Left ventricle myocardium inferior (tissue), 1 donor: Measurements from ENCODE around the gene KCTD21. TPM values are rescaled to one million over a fixed set of nuclear protein-coding genes. Genes with fewer than 3 reads are reported as not detected.

ENCODE experiments used
- DNase-seq: peaks from one replicate; pipeline ENCODE4 v3.0.0-alpha.2; 2020
- H3K27ac ChIP-seq: fragments of 200-600 bp; replicated peaks from 2 replicates; pipeline ENCODE4 v1.8.0; 2021
- H3K27me3 ChIP-seq: fragments of 200-600 bp; 2 replicates; pipeline ENCODE4 v1.8.0; 2021; ENCODE audit warnings: low read depth
- H3K36me3 ChIP-seq: fragments of 200-600 bp; 2 replicates; pipeline ENCODE4 v1.8.0; 2021
- H3K4me1 ChIP-seq: fragments of 200-600 bp; 2 replicates; pipeline ENCODE4 v1.8.0; 2021
- H3K4me3 ChIP-seq: fragments of 200-600 bp; 2 replicates; pipeline ENCODE4 v1.8.0; 2021; ENCODE audit warnings: mild to moderate bottlenecking, moderate library complexity
- H3K9me3 ChIP-seq: fragments of 200-600 bp; replicated peaks from 2 replicates; pipeline ENCODE4 v1.8.0; 2021
- CTCF ChIP-seq: fragments of 200-600 bp; IDR thresholded peaks from 2 replicates; pipeline ENCODE4 v1.8.0; 2021; ENCODE audit warnings: antibody characterized with exemption, mild to moderate bottlenecking, borderline replicate concordance
- intact Hi-C: fragments of 100-400 bp; cut with micrococcal nuclease; formaldehyde crosslinking; loops from one replicate; pipeline ENCODE4 v1.11.0; 2022
- total RNA-seq: library from RNA; stranded (reverse); fragmentation: NEBNext Ultra II Directional; extraction: Animal tissue kit (Norgen Biotek cat#: 25700); gene quantifications from one replicate; pipeline ENCODE4 v1.2.1, GENCODE V29; 2021
- donor health status: DM: no; HTN: yes; CAD: no; lungs with severe emphysema.

The KCTD21 gene
- total RNA-seq, 1 donor from 2014 or later, result 8.6 TPM

DNA sequence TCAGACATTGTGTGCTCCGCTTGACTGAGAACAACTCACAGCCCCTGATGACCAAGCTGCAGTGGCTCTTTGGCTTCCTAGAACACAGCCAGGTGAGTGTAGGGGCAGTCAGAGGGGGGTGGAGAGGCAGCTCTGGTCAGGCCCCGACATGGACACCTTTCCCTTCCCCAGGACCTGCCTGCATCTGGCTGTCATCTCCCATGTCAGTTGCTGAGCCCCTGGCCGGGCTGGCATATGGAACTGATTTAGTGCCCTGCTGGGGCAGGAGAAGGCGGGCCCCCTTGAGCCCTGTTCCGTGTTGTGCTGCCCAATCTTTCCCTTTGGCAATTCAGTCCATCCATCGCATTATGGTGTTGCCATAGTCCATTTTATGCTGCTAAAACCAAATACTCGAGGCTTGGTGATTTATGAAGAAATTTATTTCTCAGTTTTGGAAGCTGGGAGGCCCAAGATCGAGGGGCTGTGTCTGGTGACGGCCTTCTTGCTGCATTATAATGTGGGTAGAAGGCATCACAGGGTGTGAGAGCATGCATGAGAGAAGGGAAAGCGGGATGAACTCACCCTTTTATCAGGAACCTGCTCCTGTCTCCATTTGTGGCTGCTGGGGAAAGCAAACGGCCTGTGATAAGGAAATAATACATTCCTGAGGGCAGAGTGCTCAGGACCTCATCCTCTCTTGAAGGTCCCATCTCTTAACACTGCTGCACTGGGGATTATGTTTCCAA lies 19.3 kb upstream of the KCTD21 start:
- Histone ChIP-seq H3K27ac (no peak overlapping the region), H3K9me3 (no peaks in the 10 kb centered on the region), H3K36me3 (peaks cover 33% of the 10 kb centered on the region), H3K4me1 (peaks cover 5% of the 10 kb centered on the region), H3K4me3 (no peak overlapping the region), H3K27me3 (no peaks in the 10 kb centered on the region)
- TF ChIP-seq CTCF, result no peak
- intact Hi-C loops, result no loop called here
- DNase-seq, result peak; percentile 2

GRCh38 chr11:78205691-78206090 lies 17.3 kb upstream of the KCTD21 start:
- peak; percentile 2 for DNase-seq

DNA sequence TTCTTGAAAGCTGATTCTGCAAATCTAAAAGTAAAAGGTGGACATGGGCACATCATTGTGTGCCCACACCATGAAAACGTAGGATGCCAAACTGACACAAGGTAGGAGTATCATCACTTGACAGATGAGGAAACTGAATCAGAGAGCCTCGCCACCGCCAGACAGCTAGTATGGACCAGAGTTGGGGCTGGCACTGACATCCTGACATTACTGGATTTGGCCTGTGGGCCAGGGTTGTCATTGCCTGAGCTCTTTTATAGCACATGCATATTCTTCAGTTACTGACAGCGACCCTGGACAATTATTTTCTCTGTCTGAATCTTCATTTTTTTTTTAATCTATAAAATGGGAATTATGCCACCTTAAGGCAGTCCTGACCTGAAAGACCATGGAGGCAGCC lies 16.8 kb upstream of the KCTD21 start:
- no peaks in the 10 kb centered on the region for H3K27me3 ChIP-seq
- no peak for TF ChIP-seq CTCF
- peaks cover 18% of the 10 kb centered on the region for H3K4me1 ChIP-seq
- DNase-seq, result peak; percentile 8
- H3K36me3 ChIP-seq, result peaks cover 38% of the 10 kb centered on the region
- H3K27ac ChIP-seq, result no peak overlapping the region
- intact Hi-C loops, result no loop called here
- H3K9me3 ChIP-seq, result no peaks in the 10 kb centered on the region
- H3K4me3 ChIP-seq, result no peak overlapping the region

More at GRCh38 chr11:78205691-78206090, 17.3 kb upstream of the KCTD21 start:
- H3K4me3 ChIP-seq, result no peak overlapping the region
- no peaks in the 10 kb centered on the region for H3K27me3 ChIP-seq
- peaks cover 37% of the 10 kb centered on the region for H3K36me3 ChIP-seq
- intact Hi-C loops, result no loop called here
- no peaks in the 10 kb centered on the region for H3K9me3 ChIP-seq
- no peak overlapping the region for H3K27ac ChIP-seq
- peaks cover 14% of the 10 kb centered on the region for H3K4me1 ChIP-seq
- TF ChIP-seq CTCF, result no peak

DNA sequence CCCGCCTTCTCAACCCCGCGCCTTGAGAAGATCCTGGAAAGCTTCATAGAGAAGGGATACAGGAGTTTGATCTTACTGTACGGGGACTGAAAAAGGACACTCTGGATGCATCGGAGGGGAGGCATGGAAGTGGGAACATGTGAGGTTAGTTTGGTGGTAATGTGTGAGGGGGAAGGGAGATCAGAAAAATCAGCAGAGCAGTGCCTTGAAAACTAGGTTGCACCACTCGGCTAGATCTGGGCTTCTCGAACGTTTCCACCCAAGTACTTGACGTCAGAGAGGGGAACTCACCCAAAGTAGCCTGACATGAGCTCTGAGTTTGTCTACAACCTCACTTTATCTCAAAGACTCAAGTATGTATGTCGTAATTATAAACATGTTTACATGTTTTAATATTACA lies 14.8 kb upstream of the KCTD21 start:
- Histone ChIP-seq H3K4me1 (peaks cover 18% of the 10 kb centered on the region), H3K27ac (no peak overlapping the region), H3K27me3 (no peaks in the 10 kb centered on the region), H3K9me3 (no peaks in the 10 kb centered on the region), H3K4me3 (no peak overlapping the region), H3K36me3 (peaks cover 33% of the 10 kb centered on the region)
- intact Hi-C loops, result no loop called here
- no peak for TF ChIP-seq CTCF
- DNase-seq, result no peak

GRCh38 chr11:78202733-78203167 lies 14.3 kb upstream of the KCTD21 start:
- intact Hi-C loops, result no loop called here
- peaks cover 18% of the 10 kb centered on the region for H3K4me1 ChIP-seq
- no peak overlapping the region for H3K4me3 ChIP-seq
- no peak for DNase-seq
- no peaks in the 10 kb centered on the region for H3K27me3 ChIP-seq
- no peak overlapping the region for H3K27ac ChIP-seq
- H3K36me3 ChIP-seq, result peaks cover 33% of the 10 kb centered on the region
- no peak for TF ChIP-seq CTCF
- H3K9me3 ChIP-seq, result no peaks in the 10 kb centered on the region
